Endometrial microvascular endothelial cells (primary cell): ENCODE data around the gene ODAPH. TPM values are rescaled to one million over a fixed set of nuclear protein-coding genes. Genes with fewer than 3 reads are reported as not detected.
"Not testable (repeated sequence)": the region's sequence is repeated elsewhere in the genome, so short reads cannot be mapped to it uniquely, and the experiment has no call there.

ENCODE experiments used
- in situ Hi-C: cut with HindIII; loops from 2 replicates; pipeline ENCODE4 v1.10.0; 2017; ENCODE audit warnings: low sequenced_read_pairs, low pct_unique_long_range_greater_than_20kb; ENCODE audit errors: inconsistent ontology term
- total RNA-seq: library from RNA; depleted of rRNA; stranded (reverse); fragments of >200 nt; gene quantifications from one replicate; pipeline ENCODE4 v1.2.3, GENCODE V29; 2015; ENCODE audit errors: inconsistent ontology term

The ODAPH gene, protein sequence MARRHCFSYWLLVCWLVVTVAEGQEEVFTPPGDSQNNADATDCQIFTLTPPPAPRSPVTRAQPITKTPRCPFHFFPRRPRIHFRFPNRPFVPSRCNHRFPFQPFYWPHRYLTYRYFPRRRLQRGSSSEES
- not detected for total RNA-seq

- in situ Hi-C loops: no loop called here
Observed at GRCh38 chr4:75555294-75556164, at the start of gene ODAPH. TSS of gene ODAPH (plus strand) at chr4:75556066. CDS start at chr4:75556083, 17 bp downstream.

DNA sequence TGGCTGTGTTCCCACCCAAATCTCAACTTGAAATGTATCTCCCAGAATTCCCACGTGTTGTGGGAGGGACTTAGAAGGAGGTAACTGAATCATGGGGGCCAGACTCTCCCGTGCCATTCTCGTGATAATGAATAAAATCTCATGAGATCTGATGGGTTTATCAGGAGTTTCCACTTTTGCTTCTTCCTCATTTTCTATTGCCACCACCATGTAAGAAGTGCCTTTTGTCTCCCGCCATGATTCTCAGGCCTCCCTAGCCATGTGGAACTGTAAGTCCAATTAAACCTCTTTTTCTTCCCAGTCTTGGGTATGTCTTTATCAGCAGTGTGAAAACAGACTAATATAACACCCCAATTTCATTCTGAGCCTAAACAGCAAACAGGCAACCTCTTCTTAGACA is 46.3 kb upstream of the ODAPH start:
- in situ Hi-C loops: not testable (repeated sequence)

GRCh38 chr4:75511841-75512240 is 44.0 kb upstream of the ODAPH start:
- in situ Hi-C loops: no loop called here

- in situ Hi-C loops: no loop called here
Observed at GRCh38 chr4:75512386-75513211, 43.3 kb upstream of the ODAPH start.

DNA sequence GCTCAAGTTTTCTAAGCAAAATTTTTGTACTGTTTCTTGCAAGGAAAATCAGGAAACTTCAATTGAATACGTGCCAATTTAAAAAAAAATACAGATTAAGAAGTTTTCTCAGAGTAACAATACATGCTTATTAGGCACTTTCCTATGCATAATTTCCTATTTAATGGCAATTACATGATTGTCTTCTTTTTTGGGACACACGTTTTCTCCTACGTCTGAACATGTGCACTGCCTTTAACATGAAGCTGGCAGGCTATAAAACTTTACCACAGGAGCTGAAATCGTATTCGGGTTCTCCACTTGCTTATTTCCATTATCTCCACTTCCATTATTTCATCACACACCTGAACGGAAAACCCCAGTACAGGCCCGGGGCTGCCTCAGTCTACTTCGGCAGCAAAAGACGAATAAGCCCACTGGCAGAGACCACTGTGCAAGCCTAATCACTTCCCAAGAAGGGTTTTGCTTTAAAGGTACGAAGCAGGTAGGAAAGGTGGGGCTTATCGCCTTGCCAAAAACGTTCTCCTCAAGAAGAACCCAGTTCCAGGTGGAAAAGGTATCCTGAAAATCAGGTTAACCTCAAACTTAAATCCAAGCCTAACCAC is 42.2 kb upstream of the ODAPH start:
- in situ Hi-C loops: no loop called here

DNA sequence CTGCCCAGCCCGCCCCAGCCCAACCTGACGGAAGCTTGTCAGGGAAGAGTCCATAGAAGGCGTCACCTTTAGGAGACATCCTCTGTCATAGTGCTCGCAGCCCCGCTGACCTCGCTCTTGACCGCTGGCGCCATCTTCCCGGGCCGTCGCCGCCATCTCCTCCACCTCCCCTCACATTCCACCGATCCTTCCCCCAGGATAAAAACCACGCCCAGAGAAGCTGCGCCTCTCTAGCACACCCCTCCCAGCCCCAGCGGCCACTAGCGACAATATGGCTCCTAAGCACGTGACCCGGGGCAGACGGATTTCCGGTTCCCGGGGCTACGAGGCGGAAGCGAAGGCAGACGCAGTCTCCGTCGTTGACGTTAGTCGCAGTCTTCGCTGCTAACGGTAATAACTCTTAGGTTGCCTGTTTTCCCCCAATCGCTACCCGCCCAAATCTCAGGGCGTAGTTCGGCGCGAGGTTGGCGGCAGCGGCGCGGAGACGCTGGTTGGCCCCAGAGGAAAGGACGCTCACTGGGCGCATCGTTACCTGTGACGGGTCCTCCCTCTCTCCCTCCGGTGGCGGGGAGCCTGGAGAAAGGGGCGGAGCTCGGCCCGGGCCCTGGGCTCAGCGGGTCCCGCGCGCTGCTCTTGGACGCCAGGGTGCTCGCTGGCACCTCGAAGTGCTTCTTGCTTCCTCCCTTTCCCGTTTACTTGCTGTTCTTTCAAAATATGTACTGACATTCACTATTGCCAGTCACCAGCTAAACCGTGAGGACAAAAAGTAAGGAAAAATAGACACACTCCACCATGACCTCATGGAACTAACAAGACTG is 41.5 kb upstream of the ODAPH start, which contains the start of the genes RCHY1 and THAP6:
Gene RCHY1, minus strand, starts transcription at position 273 of the 818 bp plus-strand sequence. Its CDS starts 117 bp downstream, at position 156.
Gene THAP6, plus strand, starts transcription at position 343 of the 818 bp plus-strand sequence. CDS start 980 bp downstream, outside the sequence.
- in situ Hi-C loops: no loop called here

- in situ Hi-C loops: no loop called here
Observed at GRCh38 chr4:75514949-75515612, 40.8 kb upstream of the ODAPH start.

GRCh38 chr4:75516144-75516543 is 39.7 kb upstream of the ODAPH start:
- in situ Hi-C loops: no loop called here

GRCh38 chr4:75519452-75519851 is 36.4 kb upstream of the ODAPH start:
- in situ Hi-C loops: not testable (repeated sequence)

GRCh38 chr4:75525086-75525485 is 30.8 kb upstream of the ODAPH start:
- in situ Hi-C loops: no loop called here

- in situ Hi-C loops: no loop called here
Observed at GRCh38 chr4:75525910-75526309, 30.0 kb upstream of the ODAPH start.

DNA sequence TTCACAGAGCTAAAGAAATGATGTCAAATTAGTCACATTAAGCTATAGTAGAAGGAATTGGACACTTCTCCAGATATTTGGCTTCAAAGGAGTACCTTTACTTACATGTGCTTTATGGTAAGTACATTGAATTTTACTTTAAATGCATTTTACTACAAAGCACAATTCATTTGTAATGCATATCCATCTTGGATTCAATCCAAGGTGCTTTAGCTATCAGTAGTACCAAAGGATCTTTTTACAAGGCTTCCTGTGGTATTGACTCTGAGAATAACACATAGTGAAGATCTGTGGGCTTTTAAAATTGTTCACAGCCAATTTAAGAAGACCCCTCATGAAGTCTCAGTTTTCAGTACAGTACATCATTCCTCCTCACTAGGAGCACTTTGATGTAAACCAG is 28.4 kb upstream of the ODAPH start:
- in situ Hi-C loops: no loop called here

DNA sequence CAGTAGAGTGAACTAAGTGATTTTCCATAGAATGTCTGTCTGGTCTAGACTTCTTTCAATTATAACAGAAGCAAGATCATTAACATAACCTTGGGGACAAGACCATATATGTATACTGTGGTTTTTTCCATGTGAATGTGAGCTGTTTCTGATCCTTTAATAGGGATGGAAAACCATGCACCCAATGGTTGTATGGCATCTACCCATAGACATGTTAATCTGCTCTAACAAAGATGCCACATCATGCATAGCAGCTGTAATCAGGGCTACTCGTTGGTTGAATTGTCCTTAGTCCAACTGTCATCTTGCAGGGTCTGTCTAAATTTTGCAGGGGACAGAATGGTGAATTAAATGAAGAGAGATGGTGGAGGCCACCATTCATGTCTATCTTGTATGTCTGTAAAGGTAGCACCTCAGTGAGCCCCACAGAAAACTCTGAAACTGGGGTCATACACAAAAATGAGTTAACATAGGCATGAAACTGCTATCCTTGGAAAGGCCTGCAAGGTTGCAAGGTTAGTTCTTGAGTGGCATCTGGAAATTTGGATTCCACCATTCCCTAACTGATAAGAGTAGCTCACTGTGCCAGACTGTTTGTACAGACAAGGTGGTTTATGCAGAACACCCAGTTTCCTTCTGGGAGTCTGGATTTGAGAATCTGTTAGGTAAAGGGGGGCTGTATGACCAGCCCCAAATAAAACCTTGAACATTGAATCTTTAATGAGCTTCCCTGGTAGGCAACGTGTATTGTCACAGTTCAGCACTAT is 25.1 kb upstream of the ODAPH start:
- in situ Hi-C loops: no loop called here

DNA sequence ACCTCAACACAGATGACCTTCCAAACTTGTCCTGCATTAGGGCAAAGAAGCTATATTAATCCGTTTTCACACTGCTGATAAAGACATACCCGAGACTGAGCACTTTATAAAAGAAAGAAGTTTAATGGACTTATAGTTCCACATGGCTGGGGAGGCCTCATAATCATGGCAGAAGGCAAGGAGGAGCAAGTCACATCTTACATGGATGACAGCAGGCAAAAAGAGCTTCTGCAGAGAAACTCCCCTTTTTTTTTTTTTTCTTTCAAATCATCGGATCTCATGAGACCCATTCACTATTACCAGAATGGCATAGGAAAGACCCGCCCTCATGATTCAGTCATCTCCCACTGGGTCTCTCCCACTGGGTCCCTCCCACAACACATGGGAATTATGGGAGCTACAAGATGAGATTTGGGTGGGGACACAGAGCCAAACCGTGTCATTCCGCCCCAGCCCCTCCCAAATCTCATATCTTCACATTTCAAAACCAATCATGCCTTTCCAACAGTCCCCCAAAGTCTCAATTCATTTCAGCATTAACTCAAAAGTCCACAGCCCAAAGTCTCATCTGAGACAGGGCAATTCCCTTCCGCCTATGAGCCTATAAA is 24.2 kb upstream of the ODAPH start:
- in situ Hi-C loops: not testable (repeated sequence)

- in situ Hi-C loops: not testable (repeated sequence)
Observed at GRCh38 chr4:75533339-75533887, 22.5 kb upstream of the ODAPH start.

DNA sequence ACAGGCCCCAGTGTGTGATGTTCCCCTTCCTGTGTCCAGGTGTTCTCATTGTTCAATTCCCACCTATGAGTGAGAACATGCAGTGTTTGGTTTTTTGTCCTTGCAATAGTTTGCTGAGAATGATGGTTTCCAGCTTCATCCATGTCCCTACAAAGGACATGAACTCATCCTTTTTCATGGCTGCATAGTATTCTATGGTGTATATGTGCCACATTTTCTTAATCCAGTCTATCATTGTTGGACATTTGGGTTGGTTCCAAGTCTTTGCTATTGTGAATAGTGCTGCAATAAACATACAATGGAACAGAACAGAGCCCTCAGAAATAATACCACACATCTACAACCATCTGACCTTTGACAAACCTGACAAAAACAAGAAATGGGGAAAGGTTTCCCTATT is 21.9 kb upstream of the ODAPH start:
- in situ Hi-C loops: not testable (repeated sequence)
